ENCODE results near the gene EMC6.

EMC6 gene

DNA sequence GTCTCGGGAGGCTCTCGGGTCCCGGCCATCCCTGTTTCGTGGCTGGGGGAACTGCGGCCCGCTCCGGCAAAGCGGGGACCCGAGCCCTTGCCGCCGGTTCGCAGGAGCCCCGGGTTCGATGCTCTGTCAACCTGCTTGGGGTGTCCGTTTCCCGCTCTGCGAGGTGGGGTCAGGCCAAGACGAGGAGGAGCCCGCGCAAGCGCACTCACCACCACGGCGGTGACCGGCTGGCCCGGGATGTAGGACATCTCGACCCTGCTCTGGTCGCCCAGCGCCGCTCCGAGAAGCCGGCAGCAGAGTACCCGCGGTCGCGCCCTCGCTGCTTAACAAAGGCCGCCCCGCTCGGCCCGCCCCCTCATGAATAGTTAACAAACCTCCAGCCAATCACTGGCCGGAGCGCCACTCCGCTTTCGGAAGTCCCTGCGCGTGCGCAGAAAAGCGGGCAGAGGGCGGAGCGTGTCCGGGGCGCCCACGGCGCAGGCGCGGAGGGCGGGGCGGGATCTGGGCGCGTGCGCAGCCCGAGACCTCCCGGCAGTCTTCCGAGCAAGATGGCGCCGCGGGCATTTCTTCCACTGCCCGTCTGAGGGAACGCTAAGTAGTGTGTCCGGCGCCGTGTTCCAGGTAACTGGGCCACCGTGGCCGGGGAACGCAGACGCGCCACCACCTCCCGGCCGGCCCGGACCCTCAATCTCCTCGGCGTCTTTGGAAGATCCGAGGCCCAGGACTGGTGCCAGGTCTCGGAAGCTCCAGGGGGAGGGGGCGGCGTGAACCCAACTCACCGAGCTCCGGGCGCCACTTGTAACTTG, at the start of gene EMC6, which contains the start of gene TAX1BP3:
EMC6 (plus strand) TSS at position 534 of the 806 bp plus-strand sequence. CDS start 335 bp downstream, outside the sequence.
TAX1BP3 (minus strand) TSS at position 300 of the 806 bp plus-strand sequence; CDS start at position 248, 52 bp downstream.
- peak; percentile 96 for DNase-seq (ENCODE audit: low read depth in 2 of 2, low spot score in 1 of 2)

DNA sequence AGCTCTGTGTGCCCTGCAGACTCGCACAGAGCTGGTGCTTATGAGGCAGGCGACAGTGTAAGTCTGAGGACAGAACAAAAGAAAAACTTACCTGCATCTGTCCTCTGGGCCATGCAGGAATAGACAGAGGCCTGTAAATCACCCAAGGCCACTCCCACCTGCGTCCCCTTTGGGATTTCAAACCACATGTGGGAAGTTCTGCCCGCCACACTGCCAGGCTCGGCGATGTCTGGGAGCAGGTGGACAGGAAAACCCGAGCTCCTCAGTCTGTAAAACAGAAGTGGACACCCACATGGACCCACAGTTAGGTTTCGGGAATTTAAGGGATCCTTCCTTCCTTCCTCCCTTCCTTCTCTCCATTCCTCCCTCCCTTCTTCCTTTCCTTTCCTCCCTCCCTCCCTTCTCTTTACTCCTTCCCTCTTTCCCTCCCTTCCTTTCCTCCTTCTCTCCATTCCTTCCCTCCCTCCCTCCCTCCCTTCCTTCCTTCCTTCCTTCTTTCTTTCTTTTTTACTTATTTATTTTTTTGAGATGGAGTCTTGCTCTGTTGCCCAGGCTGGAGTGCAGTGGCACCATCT, 47.4 kb upstream of the EMC6 start:
- DNase-seq (ENCODE audit: low read depth in 2 of 2, low spot score in 1 of 2), result no peak

DNA sequence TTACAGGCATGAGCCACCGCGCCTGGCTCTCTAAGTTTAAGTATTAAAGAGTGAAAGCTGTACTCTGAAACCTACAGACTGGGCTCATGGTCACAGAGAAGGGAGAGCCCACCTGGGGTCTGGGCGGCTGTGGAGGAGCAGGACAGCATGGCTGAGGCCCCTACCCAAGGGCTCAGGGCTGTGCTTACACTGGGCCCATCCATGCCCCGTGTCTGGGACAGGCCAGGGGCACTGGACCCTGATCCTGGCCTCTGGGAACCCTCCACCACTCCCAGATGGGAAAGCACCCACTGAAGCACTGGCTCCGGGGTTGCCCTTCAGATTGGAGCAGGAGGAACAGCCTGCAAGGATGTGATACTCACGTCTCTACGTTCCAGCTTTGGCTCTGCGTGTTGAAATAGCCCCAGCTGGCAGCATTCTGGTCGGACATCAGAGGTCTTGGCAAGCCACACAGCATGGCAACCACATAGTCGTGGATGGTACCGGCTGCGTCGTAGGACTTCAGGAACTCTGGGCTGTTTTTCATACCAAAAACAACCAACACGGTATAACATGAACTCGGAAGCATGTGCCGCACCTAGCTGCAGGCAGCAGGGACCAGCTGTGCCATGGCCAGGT, 45.5 kb upstream of the EMC6 start:
- DNase-seq (ENCODE audit: low read depth in 2 of 2, low spot score in 1 of 2), result no peak

DNA sequence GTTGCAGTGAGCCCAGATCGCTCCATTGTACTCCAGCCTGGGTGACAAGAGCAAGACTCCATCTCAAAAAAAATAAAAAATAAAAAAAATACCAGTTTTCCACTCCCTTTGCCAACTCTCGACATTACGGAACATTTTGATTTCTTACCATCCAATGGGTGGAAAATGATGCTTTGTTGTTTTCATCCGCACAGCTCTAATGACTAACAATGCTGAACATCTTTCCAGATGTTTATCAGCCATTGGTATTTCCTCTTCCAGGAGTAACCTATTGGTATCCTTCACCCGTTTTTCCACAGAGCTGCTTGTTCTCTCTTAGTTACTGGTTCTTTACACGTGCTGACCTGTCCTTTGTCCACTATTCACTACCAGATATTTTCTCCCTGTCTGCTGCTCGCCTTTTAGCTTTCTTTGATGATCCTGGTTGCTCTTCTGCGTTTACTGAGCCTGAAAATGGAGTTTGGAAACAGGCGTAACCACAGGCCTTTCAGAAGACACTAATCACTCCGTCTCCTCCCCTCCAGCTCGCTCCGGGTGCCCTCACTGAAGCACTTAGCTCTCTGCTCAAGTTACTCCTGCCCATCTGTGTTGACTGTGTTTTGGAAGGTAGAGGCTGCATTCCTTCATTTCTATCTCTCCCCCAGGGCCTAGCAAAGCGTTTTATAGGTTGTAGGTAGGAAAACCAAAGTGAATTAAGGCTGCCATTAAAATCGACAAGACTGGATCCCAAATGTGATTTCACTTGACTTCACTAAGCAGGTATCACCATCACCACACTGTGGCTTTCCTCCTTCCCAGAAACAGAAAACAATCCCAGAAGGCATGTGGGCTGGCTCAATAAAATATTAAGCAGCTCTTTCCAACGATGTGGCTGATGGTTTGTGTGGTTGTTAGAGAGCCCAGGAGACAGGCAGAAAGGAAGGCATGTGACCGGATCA, 41.5 kb upstream of the EMC6 start:
- DNase-seq (ENCODE audit: low read depth in 2 of 2, low spot score in 1 of 2), result no peak

GRCh38 chr17:3627769-3628167, 40.8 kb upstream of the EMC6 start:
- no peak for DNase-seq (ENCODE audit: low read depth in 2 of 2, low spot score in 1 of 2)

DNA sequence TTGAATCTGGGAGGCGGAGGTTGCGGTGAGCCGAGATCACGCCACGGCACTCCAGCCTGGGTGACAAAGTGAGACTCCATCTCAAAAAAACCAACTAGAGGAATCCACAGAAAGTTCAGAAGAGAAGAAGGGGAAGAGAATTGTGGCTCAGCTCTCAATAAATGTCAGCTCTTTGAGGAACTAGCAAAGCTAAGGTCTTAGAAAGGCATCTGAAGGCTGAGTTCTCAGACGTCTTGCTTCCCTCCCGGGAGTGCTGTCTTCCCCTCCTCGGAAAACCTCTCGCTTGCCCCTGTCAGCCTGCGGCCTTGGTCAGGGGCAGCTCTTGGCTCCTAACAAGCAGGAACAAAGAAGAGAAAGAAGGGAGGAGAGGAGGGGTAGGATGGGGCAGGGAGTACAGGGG, 37.8 kb upstream of the EMC6 start:
- no peak for DNase-seq (ENCODE audit: low read depth in 2 of 2, low spot score in 1 of 2)

- DNase-seq (ENCODE audit: low read depth in 2 of 2, low spot score in 1 of 2), result no peak
Observed at GRCh38 chr17:3632287-3632686, 36.3 kb upstream of the EMC6 start.

DNA sequence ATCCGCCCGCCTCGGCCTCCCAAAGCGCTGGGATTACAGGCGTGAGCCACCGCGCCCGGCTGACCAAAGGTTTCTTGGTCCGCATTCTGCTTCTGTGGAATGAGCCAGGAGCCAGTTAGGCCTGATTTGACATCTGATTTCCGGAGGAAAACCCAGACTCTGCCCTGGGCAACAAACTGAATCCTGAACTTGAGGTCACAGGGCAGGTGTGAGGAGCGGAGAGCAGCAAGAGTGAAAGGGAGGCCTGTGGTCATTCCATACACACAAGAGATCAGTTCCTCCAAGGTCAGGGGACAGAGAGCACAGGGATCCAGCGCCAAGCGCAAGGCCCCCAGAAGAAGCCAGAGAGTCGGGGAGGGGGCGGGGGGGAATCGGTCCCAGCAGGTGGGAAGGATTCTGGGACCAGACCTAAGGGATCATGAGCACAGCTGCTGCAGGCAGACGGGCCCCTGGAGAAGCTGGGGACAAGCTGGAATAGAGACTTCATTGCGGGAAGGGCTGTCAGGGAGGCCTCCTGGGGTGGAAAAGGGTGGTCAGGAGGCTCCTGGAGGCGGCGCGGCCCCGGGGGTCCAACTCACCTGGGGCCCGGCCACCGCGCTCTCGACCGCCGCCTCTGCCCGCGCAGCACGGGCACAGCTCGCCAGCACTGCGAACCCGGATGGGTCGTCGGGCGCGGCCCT, 33.0 kb upstream of the EMC6 start:
- DNase-seq (ENCODE audit: low read depth in 2 of 2, low spot score in 1 of 2), result no peak

- peak; percentile 83 to 90 for DNase-seq (ENCODE audit: low read depth in 2 of 2, low spot score in 1 of 2)
Observed at GRCh38 chr17:3636154-3636907, 32.3 kb upstream of the EMC6 start, which contains the start of the genes CTNS and SHPK. CTNS (plus strand) TSS chr17:3636760; CDS start chr17:3640207, 3,447 bp downstream. SHPK (minus strand) TSS chr17:3636250; CDS start chr17:3636219, 31 bp downstream.

GRCh38 chr17:3636908-3637373, 31.7 kb upstream of the EMC6 start:
- DNase-seq (ENCODE audit: low read depth in 2 of 2, low spot score in 1 of 2), result peak in 1 of 2 donors; percentile 3

GRCh38 chr17:3639981-3640596, 28.5 kb upstream of the EMC6 start:
- DNase-seq (ENCODE audit: low read depth in 2 of 2, low spot score in 1 of 2), result no peak

DNA sequence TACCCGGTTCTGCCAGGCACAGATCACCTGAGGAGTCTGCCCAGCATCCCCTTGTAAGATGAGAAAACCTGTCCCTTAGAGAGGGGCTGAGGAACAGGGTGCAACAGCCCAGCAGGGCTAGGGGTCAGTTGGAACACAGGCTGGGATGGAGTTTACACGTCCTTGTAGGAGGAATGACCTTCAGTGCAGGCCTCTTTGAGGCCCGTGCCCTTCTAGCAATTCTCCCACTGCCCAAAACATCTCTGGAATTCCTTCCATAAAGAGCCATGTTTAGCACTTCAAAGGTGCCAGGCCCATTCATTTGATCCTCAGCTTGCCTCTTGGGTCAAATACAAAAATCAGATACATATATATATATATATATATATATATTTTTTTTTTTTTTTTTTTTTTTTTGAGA, 27.6 kb upstream of the EMC6 start:
- DNase-seq (ENCODE audit: low read depth in 2 of 2, low spot score in 1 of 2), result no peak

- no peak for DNase-seq (ENCODE audit: low read depth in 2 of 2, low spot score in 1 of 2)
Observed at GRCh38 chr17:3641717-3642486, 26.7 kb upstream of the EMC6 start.

DNA sequence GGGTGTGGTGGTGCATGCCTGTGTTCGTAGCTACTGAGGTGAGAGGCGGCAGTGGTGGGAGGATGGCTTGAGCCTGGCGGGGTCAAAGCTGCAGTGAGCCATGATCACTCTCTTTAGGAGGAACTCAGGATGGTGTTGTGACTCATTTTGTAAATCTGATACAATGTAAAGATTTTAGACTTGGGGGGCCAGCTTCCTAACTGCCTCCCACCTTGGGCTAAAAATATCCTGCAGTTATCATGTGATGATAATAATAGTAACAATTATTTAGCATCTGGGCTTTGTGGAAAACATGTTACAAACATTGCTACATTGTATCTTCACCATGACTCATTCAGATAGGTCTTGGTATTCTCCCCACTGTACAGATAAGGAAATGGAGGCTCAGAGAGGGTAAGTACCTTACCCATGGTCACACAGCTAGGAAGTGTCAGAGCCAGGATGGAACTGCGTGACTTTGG, 24.7 kb upstream of the EMC6 start:
- DNase-seq (ENCODE audit: low read depth in 2 of 2, low spot score in 1 of 2), result no peak

DNA sequence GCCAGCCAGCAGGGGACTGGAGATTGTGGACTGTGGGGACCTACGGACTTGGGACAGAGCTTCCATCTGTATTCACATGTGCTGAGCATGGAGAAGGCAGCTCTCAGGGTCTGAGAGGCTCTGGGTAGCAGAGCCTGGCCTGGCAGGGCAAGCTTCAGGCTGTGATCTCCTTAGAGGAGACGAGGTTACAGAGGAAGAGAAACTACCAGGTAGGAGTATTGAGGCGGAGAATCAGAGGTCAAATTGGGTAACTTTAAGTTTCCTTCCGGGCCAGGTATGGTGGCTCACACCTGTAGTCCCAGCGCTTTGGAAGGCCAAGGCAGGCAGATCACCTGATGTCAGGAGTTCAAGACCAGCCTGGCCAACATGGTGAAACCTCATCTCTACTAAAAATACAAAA, 23.3 kb upstream of the EMC6 start:
- DNase-seq (ENCODE audit: low read depth in 2 of 2, low spot score in 1 of 2), result no peak

DNA sequence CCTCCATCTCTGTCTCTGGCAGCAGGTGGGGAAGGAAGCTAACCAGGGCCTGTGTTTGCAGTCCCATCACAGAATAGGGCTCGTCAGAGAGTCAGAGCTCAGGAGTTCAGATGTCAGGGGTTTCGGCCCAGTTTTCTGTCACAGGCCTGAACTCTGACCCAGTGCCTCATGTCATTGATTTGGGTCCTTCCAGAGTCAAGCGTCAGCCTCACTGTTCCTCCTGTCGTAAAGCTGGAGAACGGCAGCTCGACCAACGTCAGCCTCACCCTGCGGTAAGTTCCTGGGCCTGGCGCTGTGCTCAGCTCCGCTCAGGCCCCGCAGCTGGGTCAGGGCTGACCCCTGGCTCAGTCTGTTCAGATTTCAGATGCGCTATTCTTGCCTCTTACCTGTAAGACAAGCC, 21.4 kb upstream of the EMC6 start:
- DNase-seq (ENCODE audit: low read depth in 2 of 2, low spot score in 1 of 2), result no peak

DNA sequence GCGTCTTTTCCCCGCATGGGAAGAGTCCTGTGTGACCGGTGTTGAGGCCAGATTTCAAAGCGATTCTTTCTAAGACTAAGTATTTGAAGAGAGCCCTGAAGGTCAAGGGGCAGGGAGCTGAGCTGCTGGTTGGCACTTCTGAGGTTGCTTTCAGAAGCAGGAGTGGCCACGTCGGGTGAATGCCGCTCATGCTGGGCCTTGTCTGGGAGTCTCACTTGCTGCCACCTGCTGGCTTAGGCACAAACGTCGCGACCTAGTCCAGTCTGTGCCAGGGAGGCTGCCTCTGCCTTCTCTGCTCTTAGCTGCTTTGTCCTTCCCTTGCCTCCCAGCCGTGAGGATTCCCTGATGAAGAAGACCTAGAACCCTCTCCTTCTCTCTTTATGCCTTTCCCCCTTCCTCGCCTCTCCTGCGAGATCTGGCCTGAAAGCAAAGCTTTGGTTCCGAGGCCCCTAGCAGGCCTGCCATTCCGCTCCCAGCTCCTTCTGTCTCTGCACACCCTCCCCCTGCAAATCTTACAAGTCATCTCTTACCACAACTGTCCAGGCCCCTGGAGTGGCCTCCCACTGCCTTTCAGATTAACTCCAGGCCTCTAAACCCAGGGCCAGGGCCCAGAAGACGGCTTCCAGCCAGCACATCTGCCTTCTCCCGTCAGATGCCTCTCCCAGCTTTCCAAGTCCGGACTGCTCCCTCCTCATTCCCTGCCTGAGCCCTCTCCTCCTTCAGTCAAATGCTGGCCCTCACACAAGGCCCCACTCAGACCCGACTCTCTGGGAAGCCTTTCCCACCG, 20.6 kb upstream of the EMC6 start:
- no peak for DNase-seq (ENCODE audit: low read depth in 2 of 2, low spot score in 1 of 2)

All from stimulated activated CD8-positive, alpha-beta memory T cell treated with anti-CD3 and anti-CD28 coated beads, Interleukin-4, amount 100 ng/mL, for 4 hours (primary cell).